Peyer's patch (tissue), 4 donors: ENCODE data around the gene FBXO24.

ENCODE experiments used
- POLR2A ChIP-seq, 2 donors: fragments of 450-650 bp; IDR thresholded peaks; one replicate each; pipeline ENCODE4 v1.5.1; 2017; ENCODE audit warnings: antibody characterized with exemption in 2 of 2, mild to moderate bottlenecking in 2 of 2, moderate library complexity in 2 of 2
- TF ChIP-seq, protein P1 (sequence below), 6 experiments: fragments of 450-650 bp in 4 of 6; fragments of 200-600 bp in 2 of 6; sonication (generic) in 1 of 6; IDR thresholded peaks; one replicate each; pipeline ENCODE4 v1.5.1; 2017 to 2019; ENCODE audit warnings: antibody characterized with exemption in 6 of 6, mild to moderate bottlenecking in 3 of 6, moderate library complexity in 1 of 6

DNA sequence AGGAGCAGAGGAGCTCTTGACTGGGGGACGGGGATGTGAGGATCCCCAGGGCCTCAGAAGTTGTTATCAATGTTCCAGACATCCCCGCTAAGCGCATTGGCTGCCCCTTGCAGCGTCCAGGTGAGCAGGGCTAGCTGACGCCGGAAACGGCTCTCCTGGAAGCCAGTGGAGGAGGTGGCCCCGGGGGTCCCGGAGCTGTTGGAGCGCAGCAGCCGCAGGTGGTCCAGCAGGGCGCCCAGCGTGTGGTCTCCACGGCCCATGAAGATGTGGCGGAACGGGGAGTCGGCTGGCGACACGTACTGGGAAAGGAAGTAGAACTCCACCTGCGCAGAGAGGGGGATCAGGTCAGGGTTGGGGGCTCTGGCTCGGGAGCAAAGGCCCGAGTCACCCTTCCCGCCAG is 34.7 kb downstream of the FBXO24 start:
- TF ChIP-seq, protein P1, sequence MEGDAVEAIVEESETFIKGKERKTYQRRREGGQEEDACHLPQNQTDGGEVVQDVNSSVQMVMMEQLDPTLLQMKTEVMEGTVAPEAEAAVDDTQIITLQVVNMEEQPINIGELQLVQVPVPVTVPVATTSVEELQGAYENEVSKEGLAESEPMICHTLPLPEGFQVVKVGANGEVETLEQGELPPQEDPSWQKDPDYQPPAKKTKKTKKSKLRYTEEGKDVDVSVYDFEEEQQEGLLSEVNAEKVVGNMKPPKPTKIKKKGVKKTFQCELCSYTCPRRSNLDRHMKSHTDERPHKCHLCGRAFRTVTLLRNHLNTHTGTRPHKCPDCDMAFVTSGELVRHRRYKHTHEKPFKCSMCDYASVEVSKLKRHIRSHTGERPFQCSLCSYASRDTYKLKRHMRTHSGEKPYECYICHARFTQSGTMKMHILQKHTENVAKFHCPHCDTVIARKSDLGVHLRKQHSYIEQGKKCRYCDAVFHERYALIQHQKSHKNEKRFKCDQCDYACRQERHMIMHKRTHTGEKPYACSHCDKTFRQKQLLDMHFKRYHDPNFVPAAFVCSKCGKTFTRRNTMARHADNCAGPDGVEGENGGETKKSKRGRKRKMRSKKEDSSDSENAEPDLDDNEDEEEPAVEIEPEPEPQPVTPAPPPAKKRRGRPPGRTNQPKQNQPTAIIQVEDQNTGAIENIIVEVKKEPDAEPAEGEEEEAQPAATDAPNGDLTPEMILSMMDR (IDR thresholded peaks at IDR 0.05): no peak
- no peak for TF ChIP-seq POLR2A (IDR thresholded peaks at IDR 0.05)
